Activated CD8-positive, alpha-beta T cell treated with anti-CD3 and anti-CD28 coated beads for 36 hours (primary cell): ENCODE measurements around the gene FXR2. TPM values are rescaled to one million over a fixed set of nuclear protein-coding genes. Genes with fewer than 3 reads are reported as not detected.

Source experiments
- ATAC-seq: fragments of 200-7000 bp; cut with Tn5 transposase; one replicate; pipeline ENCODE4 v1.10.0; 2021; ENCODE audit warnings: mild to moderate bottlenecking, moderate library complexity
- CTCF ChIA-PET: fragments of 350-600 bp; sonication (Branson Sonifier 250); formaldehyde crosslinking; loops from one replicate; lab custom pipeline; 2021; ENCODE audit warnings: antibody characterized with exemption; lab: Charles Lee
- POLR2A ChIA-PET: fragments of 350-600 bp; sonication (Branson Sonifier 250); formaldehyde crosslinking; loops from one replicate; lab custom pipeline; 2021; ENCODE audit warnings: antibody characterized with exemption; lab: Charles Lee
- DNase-seq: peaks from one replicate; pipeline ENCODE4 v3.0.0-alpha.2; 2020
- H3K27ac Mint-ChIP-seq: one replicate; pipeline ENCODE4 v1.8.0; 2021; ENCODE audit warnings: mild to moderate bottlenecking, mixed read lengths
- H3K27me3 Mint-ChIP-seq: one replicate; pipeline ENCODE4 v1.8.0; 2021; ENCODE audit warnings: mixed read lengths
- H3K36me3 Mint-ChIP-seq: one replicate; pipeline ENCODE4 v1.8.0; 2021; ENCODE audit warnings: low read depth, mixed read lengths
- H3K4me1 Mint-ChIP-seq: one replicate; pipeline ENCODE4 v1.8.0; 2021; ENCODE audit warnings: low read depth, mixed read lengths
- H3K4me3 Mint-ChIP-seq: one replicate; pipeline ENCODE4 v1.8.0; 2021; ENCODE audit warnings: mild to moderate bottlenecking, moderate library complexity, mixed read lengths
- H3K9me3 Mint-ChIP-seq: one replicate; pipeline ENCODE4 v1.8.0; 2021; ENCODE audit warnings: mixed read lengths
- intact Hi-C: fragments of 100-400 bp; cut with micrococcal nuclease; formaldehyde crosslinking; loops from one replicate; pipeline ENCODE4 v1.10.0; 2022
- total RNA-seq, 2 experiments: library from RNA; stranded (reverse); gene quantifications; one replicate each; pipeline ENCODE4 v1.2.3, GENCODE V29; 2021
- TF ChIP-seq, protein P1 (sequence below): fragments of 200-600 bp; IDR thresholded peaks from one replicate; pipeline ENCODE4 v1.8.0; 2022; ENCODE audit warnings: antibody characterized with exemption, mild to moderate bottlenecking

Gene FXR2
- total RNA-seq, 2 experiments from 2014 or later = 28.6 to 33.1 TPM

DNA sequence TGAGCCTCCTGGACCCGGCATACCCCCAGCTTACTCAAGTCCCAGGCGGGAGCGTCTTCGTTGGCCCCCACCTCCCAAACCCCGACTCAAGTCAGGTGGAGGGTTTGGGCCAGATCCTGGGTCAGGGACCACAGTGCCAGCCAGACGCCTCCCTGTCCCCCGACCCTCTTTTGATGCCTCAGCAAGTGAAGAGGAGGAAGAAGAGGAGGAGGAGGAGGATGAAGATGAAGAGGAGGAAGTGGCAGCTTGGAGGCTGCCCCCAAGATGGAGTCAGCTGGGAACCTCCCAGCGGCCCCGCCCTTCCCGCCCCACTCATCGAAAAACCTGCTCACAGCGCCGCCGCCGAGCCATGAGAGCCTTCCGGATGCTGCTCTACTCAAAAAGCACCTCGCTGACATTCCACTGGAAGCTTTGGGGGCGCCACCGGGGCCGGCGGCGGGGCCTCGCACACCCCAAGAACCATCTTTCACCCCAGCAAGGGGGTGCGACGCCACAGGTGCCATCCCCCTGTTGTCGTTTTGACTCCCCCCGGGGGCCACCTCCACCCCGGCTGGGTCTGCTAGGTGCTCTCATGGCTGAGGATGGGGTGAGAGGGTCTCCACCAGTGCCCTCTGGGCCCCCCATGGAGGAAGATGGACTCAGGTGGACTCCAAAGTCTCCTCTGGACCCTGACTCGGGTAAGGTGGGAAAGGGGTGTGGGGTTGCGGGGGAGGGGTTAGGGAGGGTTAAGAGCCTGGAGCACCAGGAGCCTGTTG, 51.4 kb downstream of the FXR2 start:
- no peak overlapping the region for H3K27ac Mint-ChIP-seq
- H3K36me3 Mint-ChIP-seq = peaks cover 44% of the 10 kb centered on the region
- peaks cover 48% of the 10 kb centered on the region for H3K4me1 Mint-ChIP-seq
- DNase-seq (no peak), ATAC-seq (no peak)
- POLR2A ChIA-PET = interaction anchor here (0.6 to 5.3 kb wide), 5 partner anchors 10 to 127 kb away, joined by 3 to 100 read pairs (median 3); no protein-coding TSS in a partner anchor
- TF ChIP-seq, protein P1, sequence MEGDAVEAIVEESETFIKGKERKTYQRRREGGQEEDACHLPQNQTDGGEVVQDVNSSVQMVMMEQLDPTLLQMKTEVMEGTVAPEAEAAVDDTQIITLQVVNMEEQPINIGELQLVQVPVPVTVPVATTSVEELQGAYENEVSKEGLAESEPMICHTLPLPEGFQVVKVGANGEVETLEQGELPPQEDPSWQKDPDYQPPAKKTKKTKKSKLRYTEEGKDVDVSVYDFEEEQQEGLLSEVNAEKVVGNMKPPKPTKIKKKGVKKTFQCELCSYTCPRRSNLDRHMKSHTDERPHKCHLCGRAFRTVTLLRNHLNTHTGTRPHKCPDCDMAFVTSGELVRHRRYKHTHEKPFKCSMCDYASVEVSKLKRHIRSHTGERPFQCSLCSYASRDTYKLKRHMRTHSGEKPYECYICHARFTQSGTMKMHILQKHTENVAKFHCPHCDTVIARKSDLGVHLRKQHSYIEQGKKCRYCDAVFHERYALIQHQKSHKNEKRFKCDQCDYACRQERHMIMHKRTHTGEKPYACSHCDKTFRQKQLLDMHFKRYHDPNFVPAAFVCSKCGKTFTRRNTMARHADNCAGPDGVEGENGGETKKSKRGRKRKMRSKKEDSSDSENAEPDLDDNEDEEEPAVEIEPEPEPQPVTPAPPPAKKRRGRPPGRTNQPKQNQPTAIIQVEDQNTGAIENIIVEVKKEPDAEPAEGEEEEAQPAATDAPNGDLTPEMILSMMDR = no peak
- no peaks in the 10 kb centered on the region for H3K27me3 Mint-ChIP-seq
- H3K9me3 Mint-ChIP-seq = no peaks in the 10 kb centered on the region
- intact Hi-C loops = loop anchor here (5.0 to 10.0 kb wide), 3 partner anchors 41 to 208 kb away; partner anchors contain the start of genes FGF11, KCTD11, TMEM102 and TMEM95
- H3K4me3 Mint-ChIP-seq = peak overlapping the region; percentile 85
- CTCF ChIA-PET = interaction anchor here (6.3 kb wide), 1 partner anchor 41 kb away, joined by 165 read pairs; no protein-coding TSS in a partner anchor

DNA sequence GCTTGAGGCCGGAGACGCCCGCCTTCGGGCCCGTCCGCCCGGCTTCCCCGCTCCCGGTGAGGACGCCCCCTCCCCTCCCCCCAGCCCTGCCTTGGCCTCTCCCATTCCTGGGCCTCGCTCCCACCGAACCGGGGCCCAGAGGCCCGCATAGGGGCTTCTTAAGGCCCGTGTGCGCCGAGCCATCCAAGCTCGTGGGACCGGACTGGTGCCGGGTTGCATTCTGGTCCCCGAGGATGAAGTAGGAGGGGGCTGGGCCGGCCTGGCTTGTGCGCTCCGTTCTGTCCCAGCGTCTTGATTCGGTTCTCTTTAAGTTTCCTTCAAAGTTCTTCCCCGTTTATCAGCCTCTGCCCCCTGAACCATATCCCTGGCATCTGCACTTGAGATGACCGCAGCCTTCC, 52.5 kb downstream of the FXR2 start:
- peak overlapping the region; percentile 90 for H3K27ac Mint-ChIP-seq
- intact Hi-C loops = loop anchor here (5.0 to 10.0 kb wide), 3 partner anchors 40 to 207 kb away; partner anchors contain the start of genes FGF11, KCTD11, TMEM102 and TMEM95
- peak; percentile 6 for ATAC-seq
- H3K9me3 Mint-ChIP-seq = no peaks in the 10 kb centered on the region
- H3K4me1 Mint-ChIP-seq = peaks cover 51% of the 10 kb centered on the region
- TF ChIP-seq, protein P1 = no peak
- peak; percentile 41 for DNase-seq
- ChIA-PET POLR2A (interaction anchor here (1.0 to 5.3 kb wide), 11 partner anchors 11 to 226 kb away, joined by 3 to 100 read pairs (median 11); partner anchors contain the start of genes ACAP1, POLR2A, TNFSF12 and TP53), CTCF (interaction anchor here (0.8 to 7.9 kb wide), 9 partner anchors 9 to 213 kb away, joined by 4 to 186 read pairs (median 24); partner anchors contain the start of genes MPDU1, TMEM102, TNFSF12 and TP53)
- H3K36me3 Mint-ChIP-seq = peaks cover 39% of the 10 kb centered on the region
- no peaks in the 10 kb centered on the region for H3K27me3 Mint-ChIP-seq
- peak overlapping the region; percentile 85 for H3K4me3 Mint-ChIP-seq

DNA sequence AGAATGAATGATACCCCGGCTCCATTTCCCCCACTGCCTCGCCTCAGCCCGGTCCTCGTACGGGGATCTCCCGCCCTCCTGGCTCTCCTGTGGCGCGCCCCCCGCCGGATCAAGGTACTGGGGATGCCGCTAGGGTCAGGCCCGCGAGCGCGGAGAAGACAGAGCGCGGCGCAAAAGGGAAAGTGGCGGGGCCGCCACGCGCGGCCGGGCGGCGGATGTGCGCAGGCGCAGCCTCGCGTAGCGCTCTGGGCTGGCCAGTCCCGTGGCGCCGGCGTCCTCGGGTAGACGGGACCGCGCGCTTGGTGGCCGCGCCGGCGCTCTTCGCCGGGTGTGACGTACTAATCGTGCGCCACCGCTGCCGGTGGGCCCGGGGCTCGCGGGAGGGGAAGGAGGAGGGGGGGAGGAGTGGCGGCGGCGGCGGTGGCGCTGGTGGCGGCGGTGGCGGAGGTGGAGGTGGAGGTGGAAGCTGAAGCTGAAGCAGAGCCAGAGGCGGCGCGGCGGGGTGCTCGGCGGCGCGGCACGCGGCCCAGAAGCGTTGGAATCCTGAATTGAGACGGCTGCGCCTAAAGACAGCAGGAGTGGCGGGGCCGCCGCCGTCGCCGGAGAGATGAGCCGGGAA, 53.0 kb downstream of the FXR2 start, which contains the start of gene SENP3:
SENP3 (plus strand) TSS at position 331 of the 619 bp plus-strand sequence. CDS start 1,158 bp downstream, outside the sequence.
- POLR2A ChIA-PET = interaction anchor here (0.8 to 5.3 kb wide), 29 partner anchors 9 to 252 kb away, joined by 3 to 100 read pairs (median 6); partner anchors contain the start of genes ACAP1, CD68, GPS2 and POLR2A

DNA sequence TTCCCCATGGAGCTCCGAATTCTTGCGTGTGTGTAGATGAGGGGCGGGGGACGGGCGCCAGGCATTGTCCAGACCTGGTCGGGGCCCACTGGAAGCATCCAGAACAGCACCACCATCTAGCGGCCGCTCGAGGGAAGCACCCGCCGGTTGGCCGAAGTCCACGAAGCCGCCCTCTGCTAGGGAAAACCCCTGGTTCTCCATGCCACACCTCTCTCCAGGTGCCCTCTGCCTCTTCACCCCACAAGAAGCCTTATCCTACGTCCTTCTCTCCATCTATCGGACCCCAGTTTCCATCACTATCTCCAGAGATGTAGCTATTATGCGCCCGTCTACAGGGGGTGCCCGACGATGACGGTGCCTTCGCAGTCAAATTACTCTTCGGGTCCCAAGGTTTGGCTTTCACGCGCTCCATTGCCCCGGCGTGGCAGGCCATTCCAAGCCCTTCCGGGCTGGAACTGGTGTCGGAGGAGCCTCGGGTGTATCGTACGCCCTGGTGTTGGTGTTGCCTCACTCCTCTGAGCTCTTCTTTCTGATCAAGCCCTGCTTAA, 53.6 kb downstream of the FXR2 start:
- POLR2A ChIA-PET = interaction anchor here (0.6 to 5.3 kb wide), 34 partner anchors 9 to 251 kb away, joined by 3 to 100 read pairs (median 6); partner anchors contain the start of genes CD68, GPS2, POLR2A and TNFSF12
- intact Hi-C loops = loop anchor here (5.0 to 10.0 kb wide), 3 partner anchors 39 to 206 kb away; partner anchors contain the start of genes FGF11, KCTD11, TMEM102 and TMEM95
- DNase-seq = peak; percentile 93
- ATAC-seq = peak; percentile 76
- TF ChIP-seq, protein P1 = peak; percentile 79
- Mint-ChIP-seq H3K27ac (peak overlapping the region; percentile 91), H3K4me3 (peak overlapping the region; percentile 85), H3K27me3 (no peaks in the 10 kb centered on the region), H3K36me3 (peaks cover 35% of the 10 kb centered on the region), H3K9me3 (no peaks in the 10 kb centered on the region), H3K4me1 (peaks cover 52% of the 10 kb centered on the region)
- CTCF ChIA-PET = interaction anchor here (0.6 to 7.9 kb wide), 62 partner anchors 9 to 515 kb away, joined by 3 to 186 read pairs (median 5); partner anchors contain the start of genes ACAP1, FXR2, MPDU1 and PLSCR3

More for the DNA sequence above, 53.0 kb downstream of the FXR2 start, which contains the start of gene SENP3:
- TF ChIP-seq, protein P1 = no peak
- Mint-ChIP-seq H3K27me3 (no peaks in the 10 kb centered on the region), H3K27ac (peak within 1 kb of the TSS; percentile 91), H3K9me3 (no peaks in the 10 kb centered on the region), H3K36me3 (peaks cover 37% of the 10 kb centered on the region), H3K4me3 (peak within 1 kb of the TSS; percentile 85), H3K4me1 (peaks cover 49% of the 10 kb centered on the region)
- CTCF ChIA-PET = interaction anchor here (0.8 to 7.9 kb wide), 41 partner anchors 9 to 516 kb away, joined by 3 to 186 read pairs (median 8); partner anchors contain the start of genes MPDU1, PLSCR3, POLR2A and TMEM102
- ATAC-seq (peak; percentile 83), DNase-seq (peak; percentile 90)
- intact Hi-C loops = loop anchor here (5.0 to 10.0 kb wide), 3 partner anchors 39 to 207 kb away; partner anchors contain the start of genes FGF11, KCTD11, TMEM102 and TMEM95
